OCI-LY7 (cell line): Measurements from ENCODE around the gene ACTL7B. TPM values are rescaled to one million over a fixed set of nuclear protein-coding genes. Genes with fewer than 3 reads are reported as not detected.

Source experiments
- BruUV-seq: library from RNA; stranded (reverse); fragments of 400-500 nt; replicated peaks from 2 replicates; lab custom pipeline; 2021; lab: Mats Ljungman, UMichigan
- CTCF ChIA-PET: fragments of 300-600 bp; sonication (Branson Sonifier 250); formaldehyde crosslinking; loops from one replicate; lab custom pipeline; 2022; ENCODE audit warnings: antibody characterized with exemption; ENCODE audit not compliant: unreplicated experiment; lab: Charles Lee
- POLR2A ChIA-PET: fragments of 300-600 bp; sonication (Branson Sonifier 250); formaldehyde crosslinking; loops from one replicate; lab custom pipeline; 2022; ENCODE audit warnings: antibody characterized with exemption; lab: Charles Lee
- DNase-seq: peaks from one replicate; pipeline ENCODE4 v3.0.0-alpha.2; 2015; ENCODE audit warnings: low spot score
- H2AFZ ChIP-seq: fragments of 200-600 bp; sonication (generic), shearing (Covaris generic); 2 replicates; pipeline ENCODE4 v1.6.1; 2014; ENCODE audit warnings: mild to moderate bottlenecking, antibody characterized with exemption, low read length, moderate library complexity
- H3K27ac ChIP-seq: fragments of 200-600 bp; sonication (generic); 2 replicates; pipeline ENCODE4 v1.5.1; 2014; ENCODE audit warnings: mixed run types, low read depth, mild to moderate bottlenecking, moderate library complexity, low read length, inconsistent platforms; ENCODE audit not compliant: poor library complexity, severe bottlenecking
- H3K36me3 ChIP-seq: fragments of 200-600 bp; sonication (generic); 2 replicates; pipeline ENCODE4 v1.6.1; 2014; ENCODE audit warnings: mild to moderate bottlenecking, antibody characterized with exemption, low read length, moderate library complexity, mixed read lengths; ENCODE audit not compliant: insufficient read depth
- H3K4me1 ChIP-seq: fragments of 200-600 bp; sonication (generic); 2 replicates; pipeline ENCODE4 v1.5.1; 2014; ENCODE audit warnings: mild to moderate bottlenecking, low read length; ENCODE audit not compliant: insufficient read depth, poor library complexity, severe bottlenecking
- H3K4me2 ChIP-seq: fragments of 200-600 bp; sonication (generic); 2 replicates; pipeline ENCODE4 v1.6.1; 2014; ENCODE audit warnings: mild to moderate bottlenecking, low read length
- H3K4me3 ChIP-seq: fragments of 200-600 bp; sonication (generic); 2 replicates; pipeline ENCODE4 v1.5.1; 2014; ENCODE audit warnings: mild to moderate bottlenecking, low read depth, low read length; ENCODE audit not compliant: poor library complexity, severe bottlenecking
- H3K79me2 ChIP-seq: fragments of 200-600 bp; sonication (generic); 2 replicates; pipeline ENCODE4 v1.6.1; 2016; ENCODE audit warnings: low read depth, mild to moderate bottlenecking, low read length, moderate library complexity, mixed read lengths; ENCODE audit not compliant: insufficient read depth
- H3K9me2 ChIP-seq: fragments of 200-600 bp; sonication (generic); 2 replicates; pipeline ENCODE4 v1.6.1; 2016; ENCODE audit warnings: mild to moderate bottlenecking, low read length, mixed read lengths; ENCODE audit not compliant: insufficient read depth
- H3K9me3 ChIP-seq: fragments of 200-600 bp; sonication (generic); 2 replicates; pipeline ENCODE4 v1.6.1; 2014; ENCODE audit warnings: mild to moderate bottlenecking, mixed run types, low read length, mixed read lengths
- H4K20me1 ChIP-seq: fragments of 200-600 bp; sonication (generic); 2 replicates; pipeline ENCODE4 v1.6.1; 2014; ENCODE audit warnings: mild to moderate bottlenecking, antibody characterized with exemption, low read length, moderate library complexity, mixed read lengths; ENCODE audit not compliant: insufficient read depth
- EZH2phosphoT487 ChIP-seq: fragments of 200-600 bp; sonication (generic); IDR thresholded peaks from 2 replicates; pipeline ENCODE4 v1.6.1; 2018; ENCODE audit warnings: low read depth, borderline replicate concordance, mild to moderate bottlenecking, mixed run types, antibody characterized with exemption, low read length, moderate library complexity, mixed read lengths
- intact Hi-C: fragments of 100-400 bp; cut with micrococcal nuclease; formaldehyde crosslinking; loops from one replicate; pipeline ENCODE4 v1.10.0; 2022; ENCODE audit not compliant: unreplicated experiment
- total RNA-seq, 2 experiments: library from RNA; depleted of rRNA in 1 of 2; stranded (reverse); fragments of >200 nt in 1 of 2; shearing (Covaris generic) in 1 of 2; gene quantifications; 2 replicates each; pipeline ENCODE4 v1.2.3, GENCODE V29; 2014 to 2022
- TF ChIP-seq, protein P1 (sequence below): fragments of 200-600 bp; sonication (generic); conservative IDR thresholded peaks from 2 replicates; pipeline ENCODE4 v1.5.1; 2014; ENCODE audit warnings: mild to moderate bottlenecking, antibody characterized with exemption, low read length, moderate library complexity, mixed read lengths

Gene ACTL7B
- total RNA-seq, 2 experiments from 2014 or later: not detected

DNA sequence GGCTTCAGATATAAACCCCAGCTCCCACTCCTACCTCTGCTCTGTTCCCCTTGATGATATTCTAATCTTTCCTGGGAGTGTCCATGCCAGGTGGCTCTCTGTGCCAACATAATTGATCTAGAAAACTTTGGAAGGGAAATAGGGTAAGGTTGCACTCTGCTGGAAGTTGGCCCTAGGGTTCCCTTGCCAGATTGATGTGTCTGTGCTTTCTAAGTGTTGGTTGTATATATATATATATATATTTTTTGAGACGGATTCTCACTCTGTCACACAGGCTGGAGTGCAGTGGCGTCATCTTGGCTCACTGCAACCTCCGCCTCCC lies 23.6 kb downstream of the ACTL7B start:
- no peak overlapping the region for H2AFZ ChIP-seq
- no TSS peak for BruUV-seq
- intact Hi-C loops: no loop called here
- POLR2A ChIA-PET: no interaction called here
- DNase-seq: no peak
- no peaks in the 10 kb centered on the region for H3K4me1 ChIP-seq
- no peaks in the 10 kb centered on the region for H3K9me3 ChIP-seq
- H3K27ac ChIP-seq: no peak overlapping the region
- no peak for TF ChIP-seq EZH2phosphoT487
- TF ChIP-seq, protein P1, sequence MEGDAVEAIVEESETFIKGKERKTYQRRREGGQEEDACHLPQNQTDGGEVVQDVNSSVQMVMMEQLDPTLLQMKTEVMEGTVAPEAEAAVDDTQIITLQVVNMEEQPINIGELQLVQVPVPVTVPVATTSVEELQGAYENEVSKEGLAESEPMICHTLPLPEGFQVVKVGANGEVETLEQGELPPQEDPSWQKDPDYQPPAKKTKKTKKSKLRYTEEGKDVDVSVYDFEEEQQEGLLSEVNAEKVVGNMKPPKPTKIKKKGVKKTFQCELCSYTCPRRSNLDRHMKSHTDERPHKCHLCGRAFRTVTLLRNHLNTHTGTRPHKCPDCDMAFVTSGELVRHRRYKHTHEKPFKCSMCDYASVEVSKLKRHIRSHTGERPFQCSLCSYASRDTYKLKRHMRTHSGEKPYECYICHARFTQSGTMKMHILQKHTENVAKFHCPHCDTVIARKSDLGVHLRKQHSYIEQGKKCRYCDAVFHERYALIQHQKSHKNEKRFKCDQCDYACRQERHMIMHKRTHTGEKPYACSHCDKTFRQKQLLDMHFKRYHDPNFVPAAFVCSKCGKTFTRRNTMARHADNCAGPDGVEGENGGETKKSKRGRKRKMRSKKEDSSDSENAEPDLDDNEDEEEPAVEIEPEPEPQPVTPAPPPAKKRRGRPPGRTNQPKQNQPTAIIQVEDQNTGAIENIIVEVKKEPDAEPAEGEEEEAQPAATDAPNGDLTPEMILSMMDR: no peak
- no peak overlapping the region for H3K4me3 ChIP-seq
- H3K9me2 ChIP-seq: no peaks in the 10 kb centered on the region
- no peaks in the 10 kb centered on the region for H3K79me2 ChIP-seq
- H4K20me1 ChIP-seq: no peaks in the 10 kb centered on the region
- no peak overlapping the region for H3K4me2 ChIP-seq
- no peaks in the 10 kb centered on the region for H3K36me3 ChIP-seq
- CTCF ChIA-PET: no interaction called here

DNA sequence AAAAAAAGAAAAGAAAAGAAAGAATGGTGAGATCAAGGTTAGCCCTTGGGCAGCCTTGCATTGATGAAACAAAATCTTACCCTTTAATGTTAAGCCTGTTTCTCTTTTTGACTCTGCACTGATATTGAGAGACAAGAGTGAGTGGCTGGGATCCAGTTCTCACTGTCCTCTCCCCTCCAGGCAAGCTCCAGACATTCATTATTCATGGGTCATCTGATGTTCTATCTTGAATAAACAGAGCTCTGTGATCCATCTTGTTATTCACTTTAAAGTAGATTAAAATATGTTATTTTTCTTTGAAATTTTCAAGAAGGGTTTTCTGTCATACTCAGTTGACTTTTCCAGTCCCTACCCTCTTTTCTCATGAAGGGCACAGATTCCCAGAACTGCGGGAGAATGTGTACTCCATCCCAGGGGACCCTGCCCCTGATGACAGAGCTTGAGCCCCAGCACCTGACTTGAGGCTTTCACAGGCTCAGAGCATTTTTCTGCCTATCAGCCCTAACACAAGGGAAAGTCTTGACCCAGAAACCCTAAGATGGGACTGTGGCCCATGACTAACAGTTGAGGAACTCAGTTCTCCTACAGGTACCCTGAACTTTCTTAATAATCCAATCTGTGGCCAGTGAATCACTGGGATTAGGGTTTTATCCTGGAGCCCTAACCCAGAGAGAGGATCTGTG lies 24.1 kb downstream of the ACTL7B start:
- no peaks in the 10 kb centered on the region for H4K20me1 ChIP-seq
- H3K9me3 ChIP-seq: no peaks in the 10 kb centered on the region
- ChIA-PET POLR2A (no interaction called here), CTCF (interaction anchor here (0.6 kb wide), 1 partner anchor 476 kb away, joined by 3 read pairs; no protein-coding TSS in a partner anchor)
- no peak overlapping the region for H2AFZ ChIP-seq
- no peak overlapping the region for H3K4me2 ChIP-seq
- no peak for TF ChIP-seq EZH2phosphoT487
- TF ChIP-seq, protein P1: no peak
- H3K4me3 ChIP-seq: no peak overlapping the region
- no peak for DNase-seq
- intact Hi-C loops: no loop called here
- no peaks in the 10 kb centered on the region for H3K79me2 ChIP-seq
- H3K4me1 ChIP-seq: no peaks in the 10 kb centered on the region
- H3K9me2 ChIP-seq: no peaks in the 10 kb centered on the region
- no TSS peak for BruUV-seq
- H3K27ac ChIP-seq: no peak overlapping the region
- H3K36me3 ChIP-seq: no peaks in the 10 kb centered on the region

DNA sequence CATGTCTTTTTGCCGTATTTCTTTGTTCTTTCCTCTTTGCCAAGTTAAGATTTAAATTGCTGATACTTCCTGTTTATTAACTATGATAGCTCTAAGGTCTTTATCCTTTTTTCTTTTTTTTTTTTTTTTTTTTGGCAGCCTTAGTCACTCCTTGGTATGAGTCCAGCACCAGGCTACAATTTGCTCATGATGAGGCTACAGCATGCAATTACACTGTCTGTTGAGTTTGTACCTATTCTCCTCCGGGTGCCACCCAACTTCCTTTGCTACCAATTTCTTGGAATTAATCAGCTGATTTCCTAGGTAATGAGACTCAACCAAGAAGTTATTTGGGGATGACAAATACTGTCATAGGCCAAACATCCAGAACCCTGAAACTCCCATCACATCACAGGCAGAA lies 25.5 kb downstream of the ACTL7B start:
- BruUV-seq: no TSS peak
- no peak overlapping the region for H3K27ac ChIP-seq
- H3K9me3 ChIP-seq: no peaks in the 10 kb centered on the region
- POLR2A ChIA-PET: interaction anchor here (0.6 to 0.9 kb wide), 2 partner anchors 12 to 402 kb away, joined by 3 read pairs; no protein-coding TSS in a partner anchor
- DNase-seq: no peak
- no peak overlapping the region for H3K4me3 ChIP-seq
- no peaks in the 10 kb centered on the region for H3K4me1 ChIP-seq
- CTCF ChIA-PET: no interaction called here
- H3K4me2 ChIP-seq: no peak overlapping the region
- no peaks in the 10 kb centered on the region for H3K79me2 ChIP-seq
- H2AFZ ChIP-seq: no peak overlapping the region
- intact Hi-C loops: no loop called here
- H3K36me3 ChIP-seq: no peaks in the 10 kb centered on the region
- no peak for TF ChIP-seq EZH2phosphoT487
- TF ChIP-seq, protein P1: no peak
- no peaks in the 10 kb centered on the region for H3K9me2 ChIP-seq
- no peaks in the 10 kb centered on the region for H4K20me1 ChIP-seq
